Epithelial cell of proximal tubule (primary cell): ENCODE results near the gene SPCS1. TPM values are rescaled to one million over a fixed set of nuclear protein-coding genes. Genes with fewer than 3 reads are reported as not detected.

Experiments used
- DNase-seq: peaks from one replicate; pipeline ENCODE4 v3.0.0-alpha.2; 2011; ENCODE audit warnings: low read depth
- H3K4me3 ChIP-seq: 2 replicates; pipeline ENCODE4 v1.5.1; 2011; ENCODE audit warnings: low read depth, mild to moderate bottlenecking, low read length
- CTCF ChIP-seq: conservative IDR thresholded peaks from 2 replicates; pipeline ENCODE4 v1.5.1; 2012; ENCODE audit warnings: low read depth, mild to moderate bottlenecking, low read length
- total RNA-seq: library from RNA; depleted of rRNA; stranded (reverse); fragments of >200 nt; gene quantifications from 2 replicates; pipeline ENCODE4 v1.2.3, GENCODE V29; 2015

SPCS1 gene
- total RNA-seq, 1 donor from 2014 or later = 212 TPM

DNA sequence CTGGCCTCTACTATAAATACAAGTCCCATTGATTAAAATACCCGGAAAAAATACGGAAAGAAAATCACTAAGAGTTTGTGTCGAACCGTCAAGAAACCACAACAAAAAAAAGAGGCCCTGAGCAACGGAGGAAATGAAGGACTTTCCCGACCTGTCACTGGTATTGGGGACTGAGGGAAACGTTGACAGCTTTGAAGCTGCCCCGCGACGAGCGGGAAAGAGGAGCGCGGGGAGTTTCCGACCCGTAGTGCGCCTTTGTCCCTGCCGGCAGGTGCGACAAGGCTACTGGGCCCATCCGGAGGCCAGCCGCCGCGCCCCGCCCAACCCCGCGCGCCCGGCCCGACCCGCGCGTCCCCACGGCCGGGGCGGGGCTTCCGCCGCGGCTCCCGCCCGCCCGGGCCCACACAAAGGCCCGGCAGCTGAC is 20.6 kb upstream of the SPCS1 start:
- DNase-seq = no peak
- H3K4me3 ChIP-seq = peak overlapping the region; percentile 94
- no peak for TF ChIP-seq CTCF

- H3K4me3 ChIP-seq = peak within 1 kb of the TSS; percentile 94
- no peak for DNase-seq
- TF ChIP-seq CTCF = no peak
Measured at GRCh38 chr3:52685709-52686691, 19.9 kb upstream of the SPCS1 start, which contains the start of the genes GNL3 and PBRM1. Gene GNL3, plus strand, starts transcription at chr3:52686032. Its CDS starts 61 bp downstream, at chr3:52686093. Gene PBRM1, minus strand, starts transcription at chr3:52685913.

- H3K4me3 ChIP-seq = no peak overlapping the region
- TF ChIP-seq CTCF = no peak
Measured at GRCh38 chr3:52688266-52688665, 17.6 kb upstream of the SPCS1 start.

DNA sequence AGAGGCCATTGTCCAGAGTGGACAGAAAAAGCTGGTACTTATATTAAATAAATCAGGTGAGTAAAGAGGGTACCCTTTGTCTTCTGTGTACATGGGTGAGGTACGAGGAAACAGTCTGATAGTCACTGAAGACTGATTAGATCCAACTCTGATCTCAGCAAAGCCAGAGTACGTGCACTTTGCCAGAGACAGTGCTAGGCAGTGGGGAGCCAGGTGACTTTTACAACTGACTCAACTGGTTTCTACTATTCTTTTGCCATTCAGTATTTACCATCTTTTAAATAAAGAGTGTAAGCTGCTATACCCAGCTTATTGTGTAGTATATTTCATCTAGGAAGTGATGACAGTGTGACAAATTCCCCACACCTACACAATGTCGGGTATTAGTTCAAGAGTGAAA is 16.8 kb upstream of the SPCS1 start:
- H3K4me3 ChIP-seq = no peak overlapping the region
- DNase-seq = no peak
- no peak for TF ChIP-seq CTCF

More at GRCh38 chr3:52688266-52688665, 17.6 kb upstream of the SPCS1 start:
- DNase-seq = no peak

GRCh38 chr3:52690560-52690959 is 15.3 kb upstream of the SPCS1 start:
- DNase-seq = no peak
- TF ChIP-seq CTCF = no peak
- H3K4me3 ChIP-seq = no peak overlapping the region

DNA sequence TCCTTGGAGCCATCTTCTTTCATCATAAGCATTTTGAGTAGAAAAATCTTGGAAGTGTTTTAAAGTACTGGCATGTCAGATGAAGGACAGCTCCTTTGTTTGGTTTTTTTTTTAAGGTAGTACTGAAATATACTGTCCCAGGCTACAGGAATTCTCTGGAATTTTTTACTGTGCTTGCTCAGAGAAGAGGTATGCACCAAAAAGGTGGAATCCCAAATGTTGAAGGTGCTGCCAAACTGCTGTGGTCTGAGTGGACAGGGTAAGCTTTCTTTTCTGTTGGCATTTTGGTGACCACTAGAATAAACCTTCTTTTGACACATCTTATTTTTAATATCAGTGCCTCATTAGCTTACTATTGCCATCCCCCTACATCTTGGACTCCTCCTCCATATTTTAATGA is 12.8 kb upstream of the SPCS1 start:
- H3K4me3 ChIP-seq = no peak overlapping the region
- no peak for DNase-seq
- no peak for TF ChIP-seq CTCF
